ENCODE data around the gene ARHGEF17.

Gene ARHGEF17

DNA sequence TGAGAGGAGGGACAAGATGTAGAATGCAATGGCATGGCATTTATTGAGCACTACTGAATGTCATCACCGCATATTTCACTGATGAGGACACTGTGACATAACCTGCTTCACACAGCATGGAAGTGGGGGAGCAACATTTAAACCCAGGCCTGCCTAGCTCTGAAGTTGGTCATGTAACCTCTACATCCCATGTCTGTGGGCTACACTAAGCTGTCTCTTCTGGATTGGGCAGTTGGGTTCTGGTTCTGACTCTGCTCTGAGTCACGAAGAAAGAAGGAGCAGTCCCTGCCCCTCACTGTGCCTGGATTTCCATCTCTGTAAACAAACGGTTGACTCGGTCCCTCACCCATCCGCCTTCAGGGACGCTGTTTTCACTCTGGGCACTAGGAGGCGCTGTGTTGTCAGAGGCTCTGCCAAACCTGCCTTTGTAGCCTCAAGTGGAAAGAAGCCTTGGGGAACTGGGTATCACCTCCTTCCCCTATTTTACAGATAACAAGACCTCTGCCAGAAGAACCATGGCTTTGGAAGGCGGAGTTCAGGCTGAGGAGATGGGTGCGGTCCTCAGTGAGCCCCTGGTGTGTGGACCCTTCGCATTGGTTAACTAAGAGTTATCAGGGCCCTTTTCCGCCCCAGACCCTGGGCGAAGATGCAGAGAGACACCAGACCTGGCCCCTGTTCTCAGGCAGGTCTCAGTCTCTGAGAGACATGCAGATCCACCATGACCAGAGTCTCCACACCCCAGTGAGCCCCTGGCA lies 12.7 kb upstream of the ARHGEF17 start (continued):
- TF ChIP-seq RBAK (tag by site-specific recombination; IDR thresholded peaks at IDR 0.05) (no peak), ZBTB17 (tag by site-specific recombination; IDR thresholded peaks at IDR 0.05) (peak; percentile 49; the same call in 1 of the 2 replicates), ZNF677 (tag by site-specific recombination; IDR thresholded peaks at IDR 0.05) (no peak), ZNF521 (tag by site-specific recombination; IDR thresholded peaks at IDR 0.05) (no peak), ZBTB8A (tag by site-specific recombination; IDR thresholded peaks at IDR 0.05) (no peak), ZNF24 (tag by site-specific recombination; IDR thresholded peaks at IDR 0.05) (no peak), ZBTB21 (tag by site-specific recombination; IDR thresholded peaks at IDR 0.05) (peak; percentile 72), TRIM28 (IDR thresholded peaks at IDR 0.05; ENCODE audit: borderline replicate concordance, low read length) (no peak), ZNF423 (tag by site-specific recombination; IDR thresholded peaks at IDR 0.05) (no peak), PRDM1 (tag by site-specific recombination; IDR thresholded peaks at IDR 0.05) (no peak), OVOL3 (tag by site-specific recombination; IDR thresholded peaks at IDR 0.05) (no peak), SALL2 (tag by site-specific recombination; IDR thresholded peaks at IDR 0.05; ENCODE audit: borderline replicate concordance) (no peak), ZNF157 (tag by site-specific recombination; IDR thresholded peaks at IDR 0.05) (no peak), SP7 (tag by site-specific recombination; IDR thresholded peaks at IDR 0.05) (peak; percentile 33; the same call in 1 of the 2 replicates), ZEB2 (tag by site-specific recombination; IDR thresholded peaks at IDR 0.05) (peak; percentile 63; the same call in 1 of the 2 replicates), ZNF837 (tag by site-specific recombination; IDR thresholded peaks at IDR 0.05) (no peak), ZNF146 (tag by site-specific recombination; IDR thresholded peaks at IDR 0.05) (no peak), ZFP41 (tag by site-specific recombination; IDR thresholded peaks at IDR 0.05; ENCODE audit: borderline replicate concordance) (no peak), ZNF114 (tag by site-specific recombination; IDR thresholded peaks at IDR 0.05) (no peak), YY2 (tag by site-specific recombination; IDR thresholded peaks at IDR 0.05) (no peak), ZNF16 (tag by site-specific recombination; IDR thresholded peaks at IDR 0.05; ENCODE audit: low read depth) (no peak), SP2 (tag by site-specific recombination; IDR thresholded peaks at IDR 0.05) (no peak), ZNF792 (tag by site-specific recombination; IDR thresholded peaks at IDR 0.05) (0 out of 2 replicates have a peak, but pooled peaks have one; percentile 55), ZNF19 (tag by site-specific recombination; IDR thresholded peaks at IDR 0.05; ENCODE audit: low read depth) (no peak)
- TF ChIP-seq, protein P1, sequence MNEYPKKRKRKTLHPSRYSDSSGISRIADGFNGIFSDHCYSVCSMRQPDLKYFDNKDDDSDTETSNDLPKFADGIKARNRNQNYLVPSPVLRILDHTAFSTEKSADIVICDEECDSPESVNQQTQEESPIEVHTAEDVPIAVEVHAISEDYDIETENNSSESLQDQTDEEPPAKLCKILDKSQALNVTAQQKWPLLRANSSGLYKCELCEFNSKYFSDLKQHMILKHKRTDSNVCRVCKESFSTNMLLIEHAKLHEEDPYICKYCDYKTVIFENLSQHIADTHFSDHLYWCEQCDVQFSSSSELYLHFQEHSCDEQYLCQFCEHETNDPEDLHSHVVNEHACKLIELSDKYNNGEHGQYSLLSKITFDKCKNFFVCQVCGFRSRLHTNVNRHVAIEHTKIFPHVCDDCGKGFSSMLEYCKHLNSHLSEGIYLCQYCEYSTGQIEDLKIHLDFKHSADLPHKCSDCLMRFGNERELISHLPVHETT (tag by site-specific recombination; IDR thresholded peaks at IDR 0.05): 0 out of 2 replicates have a peak, but pooled peaks have one; percentile 19
- TF ChIP-seq, protein P2, sequence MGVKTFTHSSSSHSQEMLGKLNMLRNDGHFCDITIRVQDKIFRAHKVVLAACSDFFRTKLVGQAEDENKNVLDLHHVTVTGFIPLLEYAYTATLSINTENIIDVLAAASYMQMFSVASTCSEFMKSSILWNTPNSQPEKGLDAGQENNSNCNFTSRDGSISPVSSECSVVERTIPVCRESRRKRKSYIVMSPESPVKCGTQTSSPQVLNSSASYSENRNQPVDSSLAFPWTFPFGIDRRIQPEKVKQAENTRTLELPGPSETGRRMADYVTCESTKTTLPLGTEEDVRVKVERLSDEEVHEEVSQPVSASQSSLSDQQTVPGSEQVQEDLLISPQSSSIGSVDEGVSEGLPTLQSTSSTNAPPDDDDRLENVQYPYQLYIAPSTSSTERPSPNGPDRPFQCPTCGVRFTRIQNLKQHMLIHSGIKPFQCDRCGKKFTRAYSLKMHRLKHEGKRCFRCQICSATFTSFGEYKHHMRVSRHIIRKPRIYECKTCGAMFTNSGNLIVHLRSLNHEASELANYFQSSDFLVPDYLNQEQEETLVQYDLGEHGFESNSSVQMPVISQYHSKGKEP (tag by site-specific recombination; IDR thresholded peaks at IDR 0.05): no peak
- TF ChIP-seq, protein P3, sequence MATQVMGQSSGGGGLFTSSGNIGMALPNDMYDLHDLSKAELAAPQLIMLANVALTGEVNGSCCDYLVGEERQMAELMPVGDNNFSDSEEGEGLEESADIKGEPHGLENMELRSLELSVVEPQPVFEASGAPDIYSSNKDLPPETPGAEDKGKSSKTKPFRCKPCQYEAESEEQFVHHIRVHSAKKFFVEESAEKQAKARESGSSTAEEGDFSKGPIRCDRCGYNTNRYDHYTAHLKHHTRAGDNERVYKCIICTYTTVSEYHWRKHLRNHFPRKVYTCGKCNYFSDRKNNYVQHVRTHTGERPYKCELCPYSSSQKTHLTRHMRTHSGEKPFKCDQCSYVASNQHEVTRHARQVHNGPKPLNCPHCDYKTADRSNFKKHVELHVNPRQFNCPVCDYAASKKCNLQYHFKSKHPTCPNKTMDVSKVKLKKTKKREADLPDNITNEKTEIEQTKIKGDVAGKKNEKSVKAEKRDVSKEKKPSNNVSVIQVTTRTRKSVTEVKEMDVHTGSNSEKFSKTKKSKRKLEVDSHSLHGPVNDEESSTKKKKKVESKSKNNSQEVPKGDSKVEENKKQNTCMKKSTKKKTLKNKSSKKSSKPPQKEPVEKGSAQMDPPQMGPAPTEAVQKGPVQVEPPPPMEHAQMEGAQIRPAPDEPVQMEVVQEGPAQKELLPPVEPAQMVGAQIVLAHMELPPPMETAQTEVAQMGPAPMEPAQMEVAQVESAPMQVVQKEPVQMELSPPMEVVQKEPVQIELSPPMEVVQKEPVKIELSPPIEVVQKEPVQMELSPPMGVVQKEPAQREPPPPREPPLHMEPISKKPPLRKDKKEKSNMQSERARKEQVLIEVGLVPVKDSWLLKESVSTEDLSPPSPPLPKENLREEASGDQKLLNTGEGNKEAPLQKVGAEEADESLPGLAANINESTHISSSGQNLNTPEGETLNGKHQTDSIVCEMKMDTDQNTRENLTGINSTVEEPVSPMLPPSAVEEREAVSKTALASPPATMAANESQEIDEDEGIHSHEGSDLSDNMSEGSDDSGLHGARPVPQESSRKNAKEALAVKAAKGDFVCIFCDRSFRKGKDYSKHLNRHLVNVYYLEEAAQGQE (tag by site-specific recombination; IDR thresholded peaks at IDR 0.05): no peak
- TF ChIP-seq, protein P4, sequence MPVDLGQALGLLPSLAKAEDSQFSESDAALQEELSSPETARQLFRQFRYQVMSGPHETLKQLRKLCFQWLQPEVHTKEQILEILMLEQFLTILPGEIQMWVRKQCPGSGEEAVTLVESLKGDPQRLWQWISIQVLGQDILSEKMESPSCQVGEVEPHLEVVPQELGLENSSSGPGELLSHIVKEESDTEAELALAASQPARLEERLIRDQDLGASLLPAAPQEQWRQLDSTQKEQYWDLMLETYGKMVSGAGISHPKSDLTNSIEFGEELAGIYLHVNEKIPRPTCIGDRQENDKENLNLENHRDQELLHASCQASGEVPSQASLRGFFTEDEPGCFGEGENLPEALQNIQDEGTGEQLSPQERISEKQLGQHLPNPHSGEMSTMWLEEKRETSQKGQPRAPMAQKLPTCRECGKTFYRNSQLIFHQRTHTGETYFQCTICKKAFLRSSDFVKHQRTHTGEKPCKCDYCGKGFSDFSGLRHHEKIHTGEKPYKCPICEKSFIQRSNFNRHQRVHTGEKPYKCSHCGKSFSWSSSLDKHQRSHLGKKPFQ (tag by site-specific recombination; IDR thresholded peaks at IDR 0.05): no peak
- TF ChIP-seq, protein P5, sequence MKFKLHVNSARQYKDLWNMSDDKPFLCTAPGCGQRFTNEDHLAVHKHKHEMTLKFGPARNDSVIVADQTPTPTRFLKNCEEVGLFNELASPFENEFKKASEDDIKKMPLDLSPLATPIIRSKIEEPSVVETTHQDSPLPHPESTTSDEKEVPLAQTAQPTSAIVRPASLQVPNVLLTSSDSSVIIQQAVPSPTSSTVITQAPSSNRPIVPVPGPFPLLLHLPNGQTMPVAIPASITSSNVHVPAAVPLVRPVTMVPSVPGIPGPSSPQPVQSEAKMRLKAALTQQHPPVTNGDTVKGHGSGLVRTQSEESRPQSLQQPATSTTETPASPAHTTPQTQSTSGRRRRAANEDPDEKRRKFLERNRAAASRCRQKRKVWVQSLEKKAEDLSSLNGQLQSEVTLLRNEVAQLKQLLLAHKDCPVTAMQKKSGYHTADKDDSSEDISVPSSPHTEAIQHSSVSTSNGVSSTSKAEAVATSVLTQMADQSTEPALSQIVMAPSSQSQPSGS (tag by site-specific recombination; IDR thresholded peaks at IDR 0.05; ENCODE audit: low read depth): no peak
- TF ChIP-seq, protein P6, sequence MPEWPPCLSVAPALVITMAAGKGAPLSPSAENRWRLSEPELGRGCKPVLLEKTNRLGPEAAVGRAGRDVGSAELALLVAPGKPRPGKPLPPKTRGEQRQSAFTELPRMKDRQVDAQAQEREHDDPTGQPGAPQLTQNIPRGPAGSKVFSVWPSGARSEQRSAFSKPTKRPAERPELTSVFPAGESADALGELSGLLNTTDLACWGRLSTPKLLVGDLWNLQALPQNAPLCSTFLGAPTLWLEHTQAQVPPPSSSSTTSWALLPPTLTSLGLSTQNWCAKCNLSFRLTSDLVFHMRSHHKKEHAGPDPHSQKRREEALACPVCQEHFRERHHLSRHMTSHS (tag by site-specific recombination; IDR thresholded peaks at IDR 0.05): no peak
- TF ChIP-seq, protein P7, sequence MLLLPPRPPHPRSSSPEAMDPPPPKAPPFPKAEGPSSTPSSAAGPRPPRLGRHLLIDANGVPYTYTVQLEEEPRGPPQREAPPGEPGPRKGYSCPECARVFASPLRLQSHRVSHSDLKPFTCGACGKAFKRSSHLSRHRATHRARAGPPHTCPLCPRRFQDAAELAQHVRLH (tag by site-specific recombination; IDR thresholded peaks at IDR 0.05): no peak
